Measurements from ENCODE around the gene NCBP3.

- TF ChIP-seq CTCF (IDR thresholded peaks at IDR 0.05) (no peak), EP300 (IDR thresholded peaks at IDR 0.05) (no peak)
Observed at GRCh38 chr17:3801347-3801746, 44.7 kb downstream of the NCBP3 start.

Measured in tibial nerve (tissue), 4 donors.